K562 (cell line): ENCODE data around the gene CNTRL. TPM values are rescaled to one million over a fixed set of nuclear protein-coding genes. Genes with fewer than 3 reads are reported as not detected.

Source experiments
- CBX1 ChIP-seq: sonication (generic); IDR thresholded peaks from 2 replicates; pipeline ENCODE4 v1.6.1; 2016; ENCODE audit warnings: antibody characterized with exemption, low read depth, mild to moderate bottlenecking
- DPF2 ChIP-seq: fragments of 450-650 bp; IDR thresholded peaks from 2 replicates; pipeline ENCODE4 v1.6.1; 2016
- EP400 ChIP-seq: fragments of 450-650 bp; IDR thresholded peaks from 2 replicates; pipeline ENCODE4 v1.6.1; 2017; ENCODE audit warnings: antibody characterized with exemption, mild to moderate bottlenecking, moderate library complexity
- ETV1 ChIP-seq: fragments of 450-650 bp; conservative IDR thresholded peaks from 2 replicates; pipeline ENCODE4 v1.6.1; 2016; ENCODE audit warnings: missing genetic modification characterization, control low read depth, low read depth, missing compliant biosample characterization
- GABPB2 ChIP-seq: fragments of 250-450 bp; sonication (Bioruptor Pico); conservative IDR thresholded peaks from 2 replicates; pipeline ENCODE4 v1.5.1; 2021; ENCODE audit warnings: mild to moderate bottlenecking
- KLF1 ChIP-seq: fragments of 450-650 bp; IDR thresholded peaks from 2 replicates; pipeline ENCODE4 v1.6.1; 2016; ENCODE audit warnings: missing genetic modification characterization, missing compliant biosample characterization
- MXD1 ChIP-seq: fragments of 250-450 bp; sonication (Bioruptor Pico); IDR thresholded peaks from 2 replicates; pipeline ENCODE4 v1.8.0; 2021; ENCODE audit warnings: borderline replicate concordance, mild to moderate bottlenecking, moderate library complexity; ENCODE audit not compliant: poor library complexity, severe bottlenecking
- NELFE ChIP-seq: IDR thresholded peaks from 2 replicates; pipeline ENCODE4 v1.6.1; 2011; ENCODE audit warnings: mild to moderate bottlenecking; ENCODE audit not compliant: insufficient read depth, insufficient read length
- NR0B1 ChIP-seq: fragments of 450-650 bp; IDR thresholded peaks from one replicate; pipeline ENCODE4 v1.6.1; 2018; ENCODE audit warnings: mild to moderate bottlenecking, moderate library complexity; ENCODE audit not compliant: partially characterized antibody
- NR4A1 ChIP-seq, 2 experiments: fragments of 250-450 bp in 1 of 2; fragments of 450-650 bp in 1 of 2; sonication (Bioruptor Pico) in 1 of 2; IDR thresholded peaks; 2 replicates each; pipeline versions ENCODE4 v1.4.0 to v1.6.1; 2016 to 2020; ENCODE audit warnings: mild to moderate bottlenecking in 2 of 2, missing compliant biosample characterization in 1 of 2, missing genetic modification characterization in 1 of 2, moderate library complexity in 1 of 2
- PREB ChIP-seq: sonication (generic); formaldehyde crosslinking; IDR thresholded peaks from 2 replicates; pipeline ENCODE4 v1.8.1; 2023; ENCODE audit warnings: mild to moderate bottlenecking, missing genetic modification reagents
- RNF2 ChIP-seq: sonication (generic); IDR thresholded peaks from 2 replicates; pipeline ENCODE4 v1.6.1; 2016
- SMAD1 ChIP-seq: fragments of 150-350 bp; IDR thresholded peaks from 2 replicates; pipeline ENCODE4 v1.6.1; 2014; ENCODE audit warnings: low read length, low read depth; ENCODE audit not compliant: partially characterized antibody
- TEAD1 ChIP-seq, 2 experiments: fragments of 450-650 bp in 1 of 2; sonication (generic) in 1 of 2; formaldehyde crosslinking; IDR thresholded peaks; 2 replicates each; pipeline versions ENCODE4 v1.4.0 to v1.8.0; 2020 to 2022; ENCODE audit warnings: mild to moderate bottlenecking in 2 of 2, missing genetic modification reagents in 1 of 2
- THAP12 ChIP-seq: fragments of 250-450 bp; sonication (Bioruptor Pico); IDR thresholded peaks from 2 replicates; pipeline ENCODE4 v1.9.0; 2021; ENCODE audit warnings: mild to moderate bottlenecking, inconsistent platforms
- ZNF592 ChIP-seq: fragments of 450-650 bp; IDR thresholded peaks from 2 replicates; pipeline ENCODE4 v1.6.1; 2017; ENCODE audit warnings: antibody characterized with exemption, mild to moderate bottlenecking
- ZNF695 ChIP-seq: fragments of 450-650 bp; formaldehyde crosslinking; IDR thresholded peaks from 2 replicates; pipeline ENCODE4 v1.4.0; 2020; ENCODE audit warnings: mild to moderate bottlenecking, moderate library complexity
- polyA plus RNA-seq, 8 experiments: library from polyadenylated mRNA; depleted of rRNA in 4 of 8; stranded (reverse) in 5 of 8; unstranded in 3 of 8; fragments of >200 nt; fragmentation: Nextera tagmentation in 2 of 8; fragmentation: Illumina TruSeq in 1 of 8; extraction: Ambion mirVana in 2 of 8; extraction: Trizol in 1 of 8; gene quantifications; 2 replicates each; pipeline versions ENCODE4 v1.2.1 to v1.2.3, GENCODE V29; 2011 to 2014; ENCODE audit warnings: inconsistent platforms in 1 of 8, missing spikeins in 1 of 8
- total RNA-seq, 7 experiments: library from RNA; depleted of rRNA in 6 of 7; stranded (reverse); fragments of >200 nt in 6 of 7; fragmentation: Illumina TruSeq in 2 of 7; extraction: Trizol in 2 of 7; gene quantifications; 2 replicates each; pipeline versions ENCODE4 v1.2.1 to v1.2.3, GENCODE V29; 2011 to 2021; ENCODE audit warnings: low replicate concordance in 1 of 7

Gene CNTRL
- total and polyA plus RNA-seq, 9 of the 15 experiments (the other 6 are each of a cell fraction or from before 2014, with no cell fraction given): 9.2 to 28.9 (median 20.5) TPM

GRCh38 chr9:121074370-121075250 is at the start of gene CNTRL (continued):
- TF ChIP-seq ZNF592: peak; percentile 92
- peak; percentile 97 for TF ChIP-seq RNF2
- TF ChIP-seq CBX1: peak; percentile 93; the same call in 1 of the 2 replicates
- TF ChIP-seq ZNF695 (CRISPR knock-in tag): no peak
- peak in 1 of 2 experiments; percentile 93; a peak in 2 of 4 replicates for TF ChIP-seq TEAD1 (CRISPR knock-in tag; IDR thresholded peaks at IDR 0.05)
- TF ChIP-seq ETV1 (tag): peak; percentile 80
- no peak for TF ChIP-seq SMAD1
- TF ChIP-seq NELFE: no peak
- TF ChIP-seq THAP12: peak; percentile 41; the same call in 1 of the 2 replicates
- TF ChIP-seq EP400: peak; percentile 94
- no peak for TF ChIP-seq NR0B1
- TF ChIP-seq PREB: peak; percentile 80; the same call in 1 of the 2 replicates
- TF ChIP-seq NR4A1 (CRISPR knock-in tag; IDR thresholded peaks at IDR 0.05): peak; percentile 48; the same call in 1 of the 2 replicates
- peak; percentile 52 for TF ChIP-seq NR4A1 (tag; IDR thresholded peaks at IDR 0.05)
- peak; percentile 77; the same call in 1 of the 2 replicates for TF ChIP-seq KLF1 (tag)
- peak; percentile 31; the same call in 1 of the 2 replicates for TF ChIP-seq DPF2
- no peak for TF ChIP-seq GABPB2 (CRISPR knock-in tag)
- TF ChIP-seq MXD1 (CRISPR knock-in tag): no peak
